T-helper 22 cell (primary cell): ENCODE data around the gene COPA.
A peak's percentile ranks its signal among the peaks of the same experiment; 100 is the strongest.

Source experiments
- DNase-seq: peaks from one replicate; pipeline ENCODE4 v3.0.0-alpha.2; 2020; ENCODE audit warnings: low read depth

COPA gene

DNA sequence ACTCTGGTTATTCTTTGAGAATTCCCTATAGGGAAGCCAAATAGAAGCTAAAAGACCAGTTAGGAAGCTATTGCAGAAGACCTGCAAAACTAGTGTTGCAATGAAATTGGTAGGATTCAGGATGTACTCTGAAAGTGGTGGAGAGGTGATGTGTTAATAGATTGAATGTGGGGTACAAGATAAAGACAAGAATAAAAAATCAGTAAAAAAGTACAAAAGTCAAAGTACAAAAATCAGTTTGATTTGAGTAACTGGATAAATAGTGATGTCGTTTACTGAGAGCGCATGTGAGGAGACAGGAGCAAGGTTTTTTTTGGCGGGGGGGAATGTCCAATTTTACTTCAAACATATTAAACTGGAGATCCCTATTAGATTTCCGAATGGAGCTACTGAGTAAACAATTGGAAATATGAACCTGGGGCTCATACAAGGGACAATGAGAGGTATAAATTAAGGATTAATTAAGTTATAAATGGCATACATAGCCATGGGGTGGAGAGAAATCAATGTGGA, 78.2 kb downstream of the COPA start:
- no peak for DNase-seq

DNA sequence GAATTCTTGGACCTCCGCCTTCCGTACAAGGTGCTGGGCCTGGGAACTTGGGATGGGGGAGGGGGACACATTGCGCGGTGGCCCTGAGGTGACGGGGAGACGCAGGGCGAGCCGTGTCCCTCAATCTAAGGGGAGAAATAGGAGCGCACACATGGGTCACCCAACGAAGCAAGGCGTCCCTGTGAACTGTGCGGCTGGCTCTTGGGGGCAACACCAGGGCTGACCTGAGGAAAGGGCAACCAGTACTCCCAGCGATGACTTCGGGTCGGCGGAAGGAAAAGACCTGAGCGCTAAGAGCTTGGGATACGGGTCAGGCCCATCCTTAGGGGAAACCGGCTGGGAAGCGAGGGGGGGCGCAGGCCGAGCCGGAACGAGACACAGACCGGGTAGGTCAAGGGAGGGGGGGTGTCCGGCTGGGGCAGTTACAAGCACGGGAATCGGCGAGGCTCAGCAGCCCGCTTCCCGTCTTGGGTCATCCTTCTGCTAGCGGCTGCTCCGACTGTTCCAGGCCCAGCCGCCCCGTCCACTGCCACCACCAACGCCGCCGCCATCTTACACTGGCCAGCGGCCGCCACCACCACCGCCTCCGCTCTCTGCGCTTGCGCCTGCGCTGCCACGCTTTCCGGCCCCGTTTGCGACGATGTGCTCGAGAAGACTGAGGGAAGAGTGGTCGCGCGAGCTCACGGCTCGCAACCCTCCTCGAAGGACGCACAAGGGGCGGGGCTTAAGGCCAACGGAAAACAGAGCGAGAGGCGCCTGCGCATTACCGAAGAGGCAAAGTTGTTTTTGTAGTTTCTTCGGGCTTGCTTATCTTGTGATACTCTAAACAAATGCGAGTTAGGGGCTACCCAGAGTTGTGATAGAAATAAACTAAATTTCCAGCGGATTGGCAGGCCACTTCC, 80.9 kb downstream of the COPA start, which contains the start of gene DCAF8:
Gene DCAF8 (minus strand): TSS at position 657 of the 902 bp plus-strand sequence. CDS start 18,541 bp downstream, outside the sequence.
- peak; percentile 95 for DNase-seq

DNA sequence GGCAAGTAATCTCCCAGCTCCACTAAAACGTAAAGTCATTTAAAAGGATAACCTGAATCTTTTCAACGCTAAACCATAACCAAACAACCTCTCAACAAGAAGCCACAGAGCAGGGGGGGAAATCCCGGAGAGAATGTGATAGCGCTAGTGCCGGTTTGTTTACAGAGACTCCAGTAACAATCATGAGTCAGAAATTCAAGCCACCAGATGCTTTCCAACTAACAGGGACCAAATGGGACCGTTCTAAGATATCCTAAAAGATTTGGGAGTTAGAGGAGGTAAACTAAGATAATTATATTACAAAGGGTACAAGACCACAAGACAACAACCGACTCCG, 81.5 kb downstream of the COPA start:
- peak; percentile 71 for DNase-seq

DNA sequence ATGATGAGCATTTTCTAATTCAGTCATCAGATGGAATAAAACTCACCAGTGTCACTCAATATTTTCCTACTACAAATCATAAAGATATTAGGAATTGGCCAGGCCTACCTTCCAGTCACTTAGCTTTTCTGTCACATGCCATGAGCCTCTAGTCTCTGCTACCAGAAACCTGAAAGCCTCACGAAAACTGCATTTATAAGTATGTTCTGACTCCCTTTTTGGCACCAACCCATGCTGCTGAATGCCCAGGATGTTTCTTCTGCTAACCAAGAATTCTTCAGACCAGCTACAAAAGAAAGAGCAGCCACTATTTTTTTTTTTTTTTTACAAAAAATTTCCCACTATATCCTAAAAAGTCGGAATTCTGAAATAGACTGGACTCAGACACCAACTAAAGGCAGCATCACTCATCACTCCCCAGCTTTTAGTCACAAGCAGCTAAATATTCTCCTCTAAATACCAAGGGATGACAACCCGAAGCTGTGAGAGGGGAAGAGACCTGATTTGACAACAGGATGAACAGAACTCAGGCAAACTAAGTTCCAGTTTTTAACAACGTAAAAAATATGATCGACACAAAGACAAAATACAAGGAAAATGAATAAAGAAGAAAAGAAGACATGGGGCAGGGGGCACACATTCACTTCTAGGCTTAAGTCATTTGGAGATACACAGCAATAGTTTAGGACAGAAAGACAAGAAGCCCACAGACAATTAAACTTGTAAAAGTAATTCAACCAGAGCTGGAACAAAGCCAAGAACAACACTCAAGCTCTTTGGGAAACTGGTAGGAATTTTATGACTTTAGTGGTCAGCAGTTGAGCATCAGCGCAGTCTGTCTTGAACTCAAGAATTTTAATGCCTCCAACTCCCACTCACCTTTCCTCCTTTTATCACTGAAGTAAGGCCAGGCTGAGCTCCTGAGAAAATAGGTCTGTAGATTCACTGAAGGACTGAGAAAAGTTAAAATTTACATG, 82.4 kb downstream of the COPA start:
- DNase-seq, result no peak

GRCh38 chr1:160258177-160258798, 84.8 kb downstream of the COPA start:
- DNase-seq, result no peak

DNA sequence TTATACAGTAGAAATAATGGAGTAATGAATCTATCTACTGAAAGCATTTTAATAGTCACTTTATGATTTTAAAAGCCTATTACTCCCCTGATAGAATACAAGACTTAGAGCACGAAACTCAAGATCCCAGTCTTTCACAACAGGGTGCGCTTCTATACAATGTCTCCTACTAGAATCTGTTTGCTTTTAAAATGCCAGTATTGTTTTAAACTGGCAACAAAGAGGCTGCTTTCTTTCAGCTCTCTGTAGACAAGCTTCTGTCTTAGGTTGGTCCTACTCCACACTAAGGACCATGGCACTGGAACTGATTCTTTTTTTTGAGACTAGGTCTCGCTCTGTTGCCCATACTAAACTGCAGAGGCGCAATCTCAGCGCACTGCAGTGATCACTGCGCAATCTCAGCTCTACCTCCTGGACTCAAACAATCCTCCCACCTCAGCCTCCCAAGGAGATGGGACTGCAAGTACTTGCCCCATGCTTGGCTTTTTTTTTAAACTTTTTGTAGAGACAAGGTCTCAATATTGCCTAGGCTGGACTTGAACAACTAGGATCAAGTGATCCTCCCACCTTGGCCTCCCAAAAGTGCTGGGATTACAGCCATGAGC, 85.5 kb downstream of the COPA start:
- no peak for DNase-seq

GRCh38 chr1:160256396-160257046, 86.5 kb downstream of the COPA start:
- DNase-seq, result no peak

DNA sequence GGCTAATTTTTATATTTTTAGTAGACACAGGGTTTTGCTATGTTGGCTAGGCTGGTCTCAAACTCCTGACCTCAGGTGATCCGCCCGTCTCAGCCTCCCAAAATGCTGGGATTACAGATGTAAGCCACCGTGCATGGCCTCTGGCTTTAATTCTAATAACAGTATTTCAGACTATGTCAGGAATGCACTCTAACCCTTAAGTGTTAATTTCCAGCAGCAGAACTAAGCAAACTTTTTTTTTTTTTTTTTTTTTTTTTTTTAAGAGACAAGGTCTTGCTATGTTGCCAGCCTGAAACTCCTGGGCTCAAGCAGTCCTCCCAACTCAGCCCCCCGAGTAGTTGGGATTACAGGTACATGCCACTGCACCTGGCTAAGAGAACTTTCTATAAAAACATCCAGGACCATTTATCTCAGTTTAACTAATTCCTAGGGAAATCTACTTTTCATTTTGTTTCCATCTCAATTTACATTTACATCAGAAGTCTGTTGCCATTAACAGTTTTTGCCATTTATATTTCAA, 87.2 kb downstream of the COPA start:
- DNase-seq, result no peak

- peak; percentile 21 for DNase-seq
These were observed 91.1 kb downstream of the COPA start for GRCh38 chr1:160251687-160252526.

DNA sequence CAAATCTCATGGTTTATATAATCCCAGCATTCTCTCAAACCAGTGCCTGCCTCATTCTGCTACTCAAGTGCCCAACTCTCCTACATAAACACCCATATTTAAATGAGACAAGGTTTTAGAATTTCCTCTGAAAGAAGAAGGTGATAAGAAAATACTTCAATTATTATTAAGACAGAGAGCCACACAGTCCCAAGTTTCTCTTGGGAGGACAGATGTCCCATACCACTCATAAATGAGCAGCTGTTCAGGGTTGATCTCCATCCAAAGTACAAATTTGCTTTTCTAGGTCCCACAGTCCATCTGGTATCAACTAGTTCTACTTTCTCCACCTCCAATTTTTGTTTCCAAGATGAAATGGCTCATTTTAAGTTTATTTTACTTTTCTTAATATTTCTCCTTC, 92.0 kb downstream of the COPA start:
- DNase-seq, result no peak

DNA sequence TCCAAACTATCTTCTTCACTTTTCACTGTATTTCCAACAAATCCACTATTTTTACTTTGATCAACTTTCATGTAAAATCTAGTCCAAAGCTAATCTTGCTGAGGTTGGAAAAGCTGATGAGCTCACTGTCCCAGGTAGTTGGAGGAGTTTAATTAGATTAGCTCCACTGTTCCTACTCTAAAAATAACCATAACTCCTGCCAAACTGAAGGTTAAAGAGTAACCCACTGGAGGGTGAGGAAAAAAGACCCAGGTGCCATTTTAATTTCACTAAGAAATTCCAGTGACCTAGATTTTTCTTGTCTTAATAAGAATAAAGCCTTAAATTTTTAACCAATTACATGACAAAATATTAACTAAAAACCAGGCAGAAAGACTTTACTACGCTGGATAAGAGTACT, 96.0 kb downstream of the COPA start:
- DNase-seq, result no peak

- no peak for DNase-seq
These were observed 97.6 kb downstream of the COPA start for GRCh38 chr1:160245434-160245833.

GRCh38 chr1:160244209-160244608, 98.8 kb downstream of the COPA start:
- no peak for DNase-seq

DNA sequence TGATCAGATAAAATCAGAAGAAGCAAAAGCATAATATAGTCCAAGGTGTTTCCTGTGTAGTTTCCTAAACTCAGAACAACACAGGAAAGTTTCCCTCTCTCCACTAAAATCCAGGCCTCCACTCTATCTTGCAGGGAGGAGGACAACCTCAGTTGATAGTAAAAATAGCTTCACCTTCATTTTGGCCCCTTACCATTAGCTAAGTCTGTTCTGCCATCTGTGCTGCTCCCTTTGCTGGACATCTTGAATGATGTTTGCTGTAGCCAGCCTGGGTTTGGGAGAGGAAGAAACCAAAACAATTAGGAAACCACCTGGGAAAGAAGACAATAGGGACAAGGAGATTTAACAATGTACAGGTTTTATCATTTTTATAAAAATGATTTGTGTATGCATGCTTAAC, 99.3 kb downstream of the COPA start:
- no peak for DNase-seq

DNA sequence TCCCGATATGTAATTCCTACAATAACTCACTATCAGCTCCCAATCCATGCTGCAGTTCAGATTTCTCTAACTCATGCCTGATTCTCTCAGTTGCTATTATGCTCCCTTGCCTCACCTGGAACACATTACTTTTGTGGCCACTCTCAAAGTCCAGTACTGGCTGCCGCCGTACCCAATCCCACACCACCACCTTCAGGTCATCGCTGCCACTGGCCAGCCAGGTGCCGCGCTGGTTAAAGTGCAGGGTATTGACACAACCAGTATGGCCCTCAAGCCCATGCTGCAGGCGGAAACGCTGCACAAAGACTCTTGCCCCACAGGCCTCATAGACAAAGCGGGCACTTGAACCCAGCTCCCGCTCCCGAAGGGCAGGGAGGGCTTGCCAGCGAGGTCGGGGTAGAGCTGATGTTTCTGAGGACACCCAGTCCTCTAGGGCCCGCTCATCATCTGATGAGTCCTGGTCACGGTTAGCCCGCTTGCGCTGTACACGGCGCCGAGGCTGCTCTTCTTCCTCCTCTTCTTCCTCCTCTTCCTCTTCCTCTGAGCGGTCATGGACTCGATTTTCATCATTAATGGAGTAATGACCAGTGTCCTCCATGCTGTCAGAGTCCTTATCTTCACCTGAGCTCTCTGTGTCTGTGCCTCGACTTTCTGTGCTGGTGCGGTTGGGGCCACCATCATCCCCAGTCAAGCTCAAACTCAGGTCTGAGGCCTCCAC, 103.3 kb downstream of the COPA start:
- no peak for DNase-seq
